Osteoblast (primary cell): ENCODE results near the gene VWA2. TPM values are rescaled to one million over a fixed set of nuclear protein-coding genes. Genes with fewer than 3 reads are reported as not detected.

Experiments
- DNase-seq: peaks from one replicate; pipeline ENCODE4 v3.0.0; 2011; ENCODE audit warnings: low spot score, mixed read lengths; ENCODE audit not compliant: insufficient read length; ENCODE audit errors: missing footprints
- H2AFZ ChIP-seq: 2 replicates; pipeline ENCODE4 v1.6.0; 2011; ENCODE audit warnings: mild to moderate bottlenecking, low read length
- H3K27ac ChIP-seq: 2 replicates; pipeline ENCODE4 v1.5.1; 2011; ENCODE audit warnings: mild to moderate bottlenecking, low read depth, low read length, moderate library complexity
- H3K27me3 ChIP-seq: 2 replicates; pipeline ENCODE4 v1.6.0; 2012; ENCODE audit warnings: mild to moderate bottlenecking, control low read depth, inconsistent platforms, low read length, moderate library complexity; ENCODE audit not compliant: insufficient read depth
- H3K36me3 ChIP-seq: 2 replicates; pipeline ENCODE4 v1.5.1; 2011; ENCODE audit warnings: mild to moderate bottlenecking, low read length, control low read depth, moderate library complexity; ENCODE audit not compliant: insufficient read depth
- H3K4me1 ChIP-seq: 2 replicates; pipeline ENCODE4 v1.5.1; 2011; ENCODE audit warnings: mild to moderate bottlenecking, low read length, control low read depth, moderate library complexity; ENCODE audit not compliant: insufficient read depth
- H3K4me2 ChIP-seq: 2 replicates; pipeline ENCODE4 v1.6.0; 2011; ENCODE audit warnings: mild to moderate bottlenecking, low read length; ENCODE audit not compliant: insufficient read depth
- H3K4me3 ChIP-seq: fragments of 200-600 bp; sonication (generic); 3 replicates; pipeline ENCODE4 v1.5.1; 2012; ENCODE audit warnings: mild to moderate bottlenecking, low read length, inconsistent platforms; ENCODE audit not compliant: insufficient read depth
- H3K79me2 ChIP-seq: 2 replicates; pipeline ENCODE4 v1.6.0; 2012; ENCODE audit warnings: mild to moderate bottlenecking, low read length, control low read depth, inconsistent platforms; ENCODE audit not compliant: insufficient read depth
- H3K9me3 ChIP-seq: 2 replicates; pipeline ENCODE4 v1.5.1; 2011; ENCODE audit warnings: low read depth, low read length, control low read depth
- H4K20me1 ChIP-seq: 2 replicates; pipeline ENCODE4 v1.6.0; 2012; ENCODE audit warnings: mild to moderate bottlenecking, low read length, control low read depth; ENCODE audit not compliant: insufficient read depth
- CTCF ChIP-seq: IDR thresholded peaks from 2 replicates; pipeline ENCODE4 v1.5.1; 2011; ENCODE audit warnings: mild to moderate bottlenecking, low read depth, low read length, moderate library complexity; ENCODE audit errors: extremely low read depth
- total RNA-seq: library from RNA; depleted of rRNA; stranded (reverse); fragments of >200 nt; gene quantifications from 2 replicates; pipeline ENCODE4 v1.2.3, GENCODE V29; 2012

The VWA2 gene
- under 0.01 TPM in 1 of 2 replicates, not detected in the other for total RNA-seq

DNA sequence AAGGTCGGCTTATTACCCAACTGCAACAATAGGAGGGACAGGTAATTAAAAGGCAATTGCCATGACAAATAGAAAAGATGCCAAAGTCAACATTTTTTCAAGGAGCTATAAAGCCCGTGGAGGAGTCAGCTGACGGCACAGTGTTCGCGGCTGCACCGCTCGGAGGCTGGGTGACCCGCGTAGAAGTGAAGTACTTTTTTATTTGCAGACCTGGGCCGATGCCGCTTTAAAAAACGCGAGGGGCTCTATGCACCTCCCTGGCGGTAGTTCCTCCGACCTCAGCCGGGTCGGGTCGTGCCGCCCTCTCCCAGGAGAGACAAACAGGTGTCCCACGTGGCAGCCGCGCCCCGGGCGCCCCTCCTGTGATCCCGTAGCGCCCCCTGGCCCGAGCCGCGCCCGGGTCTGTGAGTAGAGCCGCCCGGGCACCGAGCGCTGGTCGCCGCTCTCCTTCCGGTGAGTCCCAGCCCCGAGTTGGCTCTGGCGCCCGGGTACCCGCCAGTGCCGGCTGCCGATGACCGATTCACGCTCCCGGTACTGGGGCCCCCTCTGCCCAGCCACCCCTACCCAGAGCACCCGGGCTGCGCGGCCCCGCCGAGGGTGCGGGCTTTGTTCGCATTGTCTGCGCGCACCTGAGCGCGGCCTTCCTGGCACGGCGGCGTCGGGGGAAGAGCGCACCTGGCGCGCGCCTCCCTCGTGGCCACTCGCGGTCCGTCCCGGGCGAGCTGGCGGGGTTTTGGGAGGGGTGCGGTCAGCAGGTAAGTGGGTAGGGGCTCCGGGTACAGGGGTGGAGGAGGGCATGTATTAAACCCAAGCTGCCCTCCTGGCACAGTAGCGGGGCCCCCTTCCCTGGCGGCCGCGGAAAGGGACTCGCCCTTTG, at the start of gene VWA2:
TSS of gene VWA2 (plus strand) at position 138 of the 877 bp plus-strand sequence. CDS start 9,460 bp downstream, outside the sequence.
- peaks cover 61% of the 10 kb centered on the region for H3K27me3 ChIP-seq
- no peak within 1 kb of the TSS for H2AFZ ChIP-seq
- no peak within 1 kb of the TSS for H3K27ac ChIP-seq
- no peak within 1 kb of the TSS for H3K4me3 ChIP-seq
- no peak for DNase-seq
- TF ChIP-seq CTCF = no peak
- H4K20me1 ChIP-seq = no peaks in the 10 kb centered on the region
- H3K4me2 ChIP-seq = no peak within 1 kb of the TSS
- H3K9me3 ChIP-seq = no peaks in the 10 kb centered on the region
- H3K4me1 ChIP-seq = no peaks in the 10 kb centered on the region
- H3K36me3 ChIP-seq = no peaks in the 10 kb centered on the region
- no peaks in the 10 kb centered on the region for H3K79me2 ChIP-seq

- no peaks in the 10 kb centered on the region for H3K79me2 ChIP-seq
- H4K20me1 ChIP-seq = no peaks in the 10 kb centered on the region
- no peaks in the 10 kb centered on the region for H3K4me1 ChIP-seq
- H3K36me3 ChIP-seq = no peaks in the 10 kb centered on the region
- no peaks in the 10 kb centered on the region for H3K27me3 ChIP-seq
- no peak overlapping the region for H3K4me3 ChIP-seq
- no peak for TF ChIP-seq CTCF
- no peak overlapping the region for H3K4me2 ChIP-seq
- H2AFZ ChIP-seq = no peak overlapping the region
- H3K9me3 ChIP-seq = no peaks in the 10 kb centered on the region
- no peak overlapping the region for H3K27ac ChIP-seq
- no peak for DNase-seq
Measured at GRCh38 chr10:114189700-114190099, 49.4 kb upstream of the VWA2 start.

GRCh38 chr10:114195079-114195478, 44.0 kb upstream of the VWA2 start:
- Histone ChIP-seq H3K36me3 (no peaks in the 10 kb centered on the region), H3K9me3 (no peaks in the 10 kb centered on the region), H3K4me3 (no peak overlapping the region), H3K4me2 (no peak overlapping the region), H4K20me1 (no peaks in the 10 kb centered on the region), H2AFZ (no peak overlapping the region), H3K27ac (no peak overlapping the region), H3K4me1 (no peaks in the 10 kb centered on the region), H3K27me3 (peaks cover 8% of the 10 kb centered on the region), H3K79me2 (no peaks in the 10 kb centered on the region)
- TF ChIP-seq CTCF = no peak
- DNase-seq = no peak

GRCh38 chr10:114199239-114199638, 39.8 kb upstream of the VWA2 start:
- H3K4me3 ChIP-seq = no peak overlapping the region
- H3K4me1 ChIP-seq = no peaks in the 10 kb centered on the region
- no peaks in the 10 kb centered on the region for H3K9me3 ChIP-seq
- no peak for TF ChIP-seq CTCF
- no peaks in the 10 kb centered on the region for H3K36me3 ChIP-seq
- no peak for DNase-seq
- H3K4me2 ChIP-seq = no peak overlapping the region
- H3K27me3 ChIP-seq = peaks cover 8% of the 10 kb centered on the region
- no peak overlapping the region for H3K27ac ChIP-seq
- H4K20me1 ChIP-seq = no peaks in the 10 kb centered on the region
- no peaks in the 10 kb centered on the region for H3K79me2 ChIP-seq
- no peak overlapping the region for H2AFZ ChIP-seq
